ENCODE measurements around the gene TACC2.
"Not testable (repeated sequence)": the region's sequence is repeated elsewhere in the genome, so short reads cannot be mapped to it uniquely, and the experiment has no call there.

Gene TACC2

GRCh38 chr10:122078965-122079795, 90.2 kb downstream of the TACC2 start:
- no peaks in the 10 kb centered on the region for H3K36me3 Mint-ChIP-seq
- no peaks in the 10 kb centered on the region for H3K9me3 Mint-ChIP-seq (ENCODE audit: low read depth)
- H3K4me3 Mint-ChIP-seq = no peak overlapping the region
- H3K27ac Mint-ChIP-seq = no peak overlapping the region
- peaks cover 3% of the 10 kb centered on the region for H3K27me3 Mint-ChIP-seq
- no peaks in the 10 kb centered on the region for H3K4me1 Mint-ChIP-seq (ENCODE audit: low read depth)

GRCh38 chr10:122082616-122083477, 93.9 kb downstream of the TACC2 start:
- Mint-ChIP-seq H3K27me3 (no peaks in the 10 kb centered on the region), H3K4me3 (no peak overlapping the region), H3K36me3 (no peaks in the 10 kb centered on the region), H3K9me3 (ENCODE audit: low read depth) (no peaks in the 10 kb centered on the region), H3K4me1 (ENCODE audit: low read depth) (no peaks in the 10 kb centered on the region), H3K27ac (no peak overlapping the region)

- H3K27ac Mint-ChIP-seq = no peak overlapping the region
- H3K27me3 Mint-ChIP-seq = no peaks in the 10 kb centered on the region
- no peaks in the 10 kb centered on the region for H3K4me1 Mint-ChIP-seq (ENCODE audit: low read depth)
- no peaks in the 10 kb centered on the region for H3K9me3 Mint-ChIP-seq (ENCODE audit: low read depth)
- no peak overlapping the region for H3K4me3 Mint-ChIP-seq
- H3K36me3 Mint-ChIP-seq = no peaks in the 10 kb centered on the region
Measured at GRCh38 chr10:122083478-122084025, 94.6 kb downstream of the TACC2 start.

GRCh38 chr10:122084286-122085041, 95.5 kb downstream of the TACC2 start:
- no peak overlapping the region for H3K4me3 Mint-ChIP-seq
- no peaks in the 10 kb centered on the region for H3K27me3 Mint-ChIP-seq
- H3K4me1 Mint-ChIP-seq (ENCODE audit: low read depth) = no peaks in the 10 kb centered on the region
- no peaks in the 10 kb centered on the region for H3K9me3 Mint-ChIP-seq (ENCODE audit: low read depth)
- H3K36me3 Mint-ChIP-seq = no peaks in the 10 kb centered on the region
- no peak overlapping the region for H3K27ac Mint-ChIP-seq

- no peak overlapping the region for H3K27ac Mint-ChIP-seq
- no peak overlapping the region for H3K4me3 Mint-ChIP-seq
- H3K36me3 Mint-ChIP-seq = no peaks in the 10 kb centered on the region
- no peaks in the 10 kb centered on the region for H3K4me1 Mint-ChIP-seq (ENCODE audit: low read depth)
- no peaks in the 10 kb centered on the region for H3K27me3 Mint-ChIP-seq
- H3K9me3 Mint-ChIP-seq (ENCODE audit: low read depth) = no peaks in the 10 kb centered on the region
Measured at GRCh38 chr10:122085423-122085911, 96.5 kb downstream of the TACC2 start.

GRCh38 chr10:122086416-122087240, 97.7 kb downstream of the TACC2 start:
- Mint-ChIP-seq H3K4me1 (ENCODE audit: low read depth) (no peaks in the 10 kb centered on the region), H3K9me3 (ENCODE audit: low read depth) (no peaks in the 10 kb centered on the region), H3K4me3 (no peak overlapping the region), H3K36me3 (no peaks in the 10 kb centered on the region), H3K27ac (no peak overlapping the region), H3K27me3 (no peaks in the 10 kb centered on the region)

- no peaks in the 10 kb centered on the region for H3K27me3 Mint-ChIP-seq
Measured at GRCh38 chr10:122087436-122087835, 98.5 kb downstream of the TACC2 start.

GRCh38 chr10:122089311-122090017, 100.5 kb downstream of the TACC2 start:
- Mint-ChIP-seq H3K4me3 (no peak overlapping the region), H3K36me3 (no peaks in the 10 kb centered on the region), H3K9me3 (ENCODE audit: low read depth) (no peaks in the 10 kb centered on the region), H3K27me3 (no peaks in the 10 kb centered on the region), H3K4me1 (ENCODE audit: low read depth) (no peaks in the 10 kb centered on the region), H3K27ac (no peak overlapping the region)

More at GRCh38 chr10:122087436-122087835, 98.5 kb downstream of the TACC2 start:
- H3K27ac Mint-ChIP-seq = no peak overlapping the region
- H3K36me3 Mint-ChIP-seq = no peaks in the 10 kb centered on the region
- no peaks in the 10 kb centered on the region for H3K4me1 Mint-ChIP-seq (ENCODE audit: low read depth)
- H3K9me3 Mint-ChIP-seq (ENCODE audit: low read depth) = no peaks in the 10 kb centered on the region
- H3K4me3 Mint-ChIP-seq = no peak overlapping the region

GRCh38 chr10:122091722-122092121, 102.8 kb downstream of the TACC2 start:
- Mint-ChIP-seq H3K36me3 (no peaks in the 10 kb centered on the region), H3K27me3 (no peaks in the 10 kb centered on the region), H3K9me3 (ENCODE audit: low read depth) (no peaks in the 10 kb centered on the region), H3K4me1 (ENCODE audit: low read depth) (no peaks in the 10 kb centered on the region), H3K4me3 (no peak overlapping the region), H3K27ac (no peak overlapping the region)

GRCh38 chr10:122093076-122093475, 104.1 kb downstream of the TACC2 start:
- Mint-ChIP-seq H3K36me3 (no peaks in the 10 kb centered on the region), H3K4me1 (ENCODE audit: low read depth) (no peaks in the 10 kb centered on the region), H3K9me3 (ENCODE audit: low read depth) (no peaks in the 10 kb centered on the region), H3K4me3 (no peak overlapping the region), H3K27ac (no peak overlapping the region), H3K27me3 (no peaks in the 10 kb centered on the region)

GRCh38 chr10:122096181-122096580, 107.2 kb downstream of the TACC2 start:
- not testable (repeated sequence) for H3K27ac Mint-ChIP-seq; H3K4me1 Mint-ChIP-seq (ENCODE audit: low read depth); H3K4me3 Mint-ChIP-seq; H3K9me3 Mint-ChIP-seq (ENCODE audit: low read depth); H3K27me3 Mint-ChIP-seq; H3K36me3 Mint-ChIP-seq

GRCh38 chr10:122096705-122097104, 107.7 kb downstream of the TACC2 start:
- H3K9me3 Mint-ChIP-seq (ENCODE audit: low read depth) = no peaks in the 10 kb centered on the region

GRCh38 chr10:122097935-122098334, 109.0 kb downstream of the TACC2 start:
- H3K9me3 Mint-ChIP-seq (ENCODE audit: low read depth) = no peaks in the 10 kb centered on the region
- no peak overlapping the region for H3K27ac Mint-ChIP-seq
- no peaks in the 10 kb centered on the region for H3K36me3 Mint-ChIP-seq
- H3K4me1 Mint-ChIP-seq (ENCODE audit: low read depth) = no peaks in the 10 kb centered on the region
- H3K27me3 Mint-ChIP-seq = no peaks in the 10 kb centered on the region
- H3K4me3 Mint-ChIP-seq = no peak overlapping the region

More at GRCh38 chr10:122096705-122097104, 107.7 kb downstream of the TACC2 start:
- no peaks in the 10 kb centered on the region for H3K27me3 Mint-ChIP-seq
- H3K27ac Mint-ChIP-seq = no peak overlapping the region
- H3K36me3 Mint-ChIP-seq = no peaks in the 10 kb centered on the region
- H3K4me1 Mint-ChIP-seq (ENCODE audit: low read depth) = no peaks in the 10 kb centered on the region
- H3K4me3 Mint-ChIP-seq = no peak overlapping the region
